Panc1 (cell line): ENCODE results near the gene KRTAP5-3. TPM values are rescaled to one million over a fixed set of nuclear protein-coding genes. Genes with fewer than 3 reads are reported as not detected.

Experiments
- ATAC-seq: fragments of 200-7000 bp; cut with Tn5 transposase; 2 replicates; pipeline ENCODE4 v1.9.1; 2020; ENCODE audit warnings: mild to moderate bottlenecking, moderate library complexity
- BruUV-seq: library from RNA; stranded (reverse); fragments of 400-500 nt; replicated peaks from 2 replicates; lab custom pipeline; 2021; lab: Mats Ljungman, UMichigan
- CTCF ChIA-PET: fragments of 300-600 bp; sonication (Branson Sonifier 250); formaldehyde crosslinking; loops from one replicate; lab custom pipeline; 2022; ENCODE audit warnings: antibody characterized with exemption; lab: Charles Lee
- POLR2A ChIA-PET: fragments of 300-600 bp; sonication (Branson Sonifier 250); formaldehyde crosslinking; loops from one replicate; lab custom pipeline; 2022; ENCODE audit warnings: antibody characterized with exemption; lab: Charles Lee
- DNase-seq: peaks from one replicate; pipeline ENCODE4 v3.0.0-alpha.2; 2010; ENCODE audit warnings: low read depth, low spot score
- H3K27ac ChIP-seq: 2 replicates; pipeline ENCODE4 v1.5.1; 2011; ENCODE audit warnings: mild to moderate bottlenecking, low read length, inconsistent platforms
- H3K27me3 ChIP-seq: fragments of 200-500 bp; sonication (Bioruptor generic); 2 replicates; pipeline ENCODE4 v1.6.0; 2014; ENCODE audit warnings: low read length, inconsistent platforms; ENCODE audit not compliant: control insufficient read depth, insufficient read depth
- H3K36me3 ChIP-seq: fragments of 200-500 bp; sonication (Bioruptor generic); 2 replicates; pipeline ENCODE4 v1.5.1; 2014; ENCODE audit warnings: inconsistent platforms, mild to moderate bottlenecking, low read length, moderate library complexity; ENCODE audit not compliant: control insufficient read depth, insufficient read depth
- H3K4me1 ChIP-seq: 2 replicates; pipeline ENCODE4 v1.5.1; 2011; ENCODE audit warnings: inconsistent platforms, mild to moderate bottlenecking, low read length, moderate library complexity; ENCODE audit not compliant: control insufficient read depth, insufficient read depth
- H3K4me3 ChIP-seq, 2 experiments: 2 replicates each; pipeline ENCODE4 v1.5.1; 2011 to 2012; ENCODE audit warnings: low read depth in 2 of 2, low read length in 2 of 2, mild to moderate bottlenecking in 2 of 2, inconsistent platforms in 1 of 2, moderate library complexity in 1 of 2
- H3K9me3 ChIP-seq: fragments of 200-500 bp; sonication (Bioruptor generic); 2 replicates; pipeline ENCODE4 v1.5.1; 2014; ENCODE audit warnings: low read depth, mild to moderate bottlenecking, inconsistent platforms, low read length, moderate library complexity; ENCODE audit not compliant: control insufficient read depth, insufficient read depth
- POLR2AphosphoS5 ChIP-seq: IDR thresholded peaks from 2 replicates; pipeline ENCODE4 v1.6.1; 2012; ENCODE audit warnings: mild to moderate bottlenecking, low read depth, low read length, moderate library complexity
- SIN3A ChIP-seq: IDR thresholded peaks from 2 replicates; pipeline ENCODE4 v1.6.1; 2012; ENCODE audit warnings: low read depth, mild to moderate bottlenecking, low read length, moderate library complexity, borderline replicate concordance; ENCODE audit not compliant: insufficient read depth
- TCF7L2 ChIP-seq: IDR thresholded peaks from 2 replicates; pipeline ENCODE4 v1.6.1; 2011; ENCODE audit warnings: mild to moderate bottlenecking, low read depth, low read length, inconsistent platforms
- in situ Hi-C: cut with HindIII; loops from 2 replicates; pipeline ENCODE4 v1.10.0; 2016; ENCODE audit warnings: low sequenced_read_pairs, low pct_unique_long_range_greater_than_20kb
- intact Hi-C: fragments of 100-400 bp; cut with micrococcal nuclease; formaldehyde crosslinking; loops from one replicate; pipeline ENCODE4 v1.10.0; 2022; ENCODE audit not compliant: unreplicated experiment
- total RNA-seq: library from RNA; stranded (reverse); gene quantifications from one replicate; pipeline ENCODE4 v1.2.1, GENCODE V29; 2021; ENCODE audit not compliant: unreplicated experiment
- TF ChIP-seq, protein P1 (sequence below): fragments of 450-650 bp; IDR thresholded peaks from 2 replicates; pipeline ENCODE4 v1.5.1; 2017; ENCODE audit warnings: mild to moderate bottlenecking
- TF ChIP-seq, protein P2 (sequence below), 2 experiments: IDR thresholded peaks; 2 replicates each; pipeline ENCODE4 v1.6.1; 2011 to 2012; ENCODE audit warnings: low read depth in 2 of 2, control low read depth in 1 of 2, low read length in 1 of 2, mild to moderate bottlenecking in 1 of 2, moderate library complexity in 1 of 2; ENCODE audit not compliant: insufficient read depth in 1 of 2

The KRTAP5-3 gene
- total RNA-seq, 1 experiment from 2014 or later = not detected

DNA sequence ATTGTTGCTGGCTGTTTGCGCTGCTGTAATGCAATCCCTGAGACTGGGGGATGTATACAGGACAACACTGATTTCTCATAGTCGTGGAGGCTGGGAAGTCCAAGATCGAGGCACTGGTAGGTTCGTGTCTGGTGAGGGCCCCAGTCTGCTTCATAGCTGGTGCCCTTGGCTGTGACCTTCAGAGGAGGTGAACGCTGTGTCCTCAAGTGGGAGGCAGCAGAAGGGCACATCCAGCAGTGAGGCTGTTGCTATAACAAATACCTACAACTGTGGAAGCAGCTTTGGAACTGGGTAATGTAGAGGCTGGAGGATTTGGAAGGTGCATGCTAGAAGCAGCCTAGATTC lies 42.6 kb upstream of the KRTAP5-3 start:
- intact Hi-C loops (loop anchor here (5.0 kb wide), 3 partner anchors 41 to 501 kb away; no protein-coding TSS in a partner anchor), in situ Hi-C loops (no loop called here)
- H3K4me1 ChIP-seq = 0 out of 2 replicates have a peak, but pooled peaks cover 2% of the 10 kb centered on the region
- BruUV-seq = no TSS peak
- ChIA-PET CTCF (interaction anchor here (0.5 to 1.5 kb wide), 3 partner anchors 10 to 290 kb away, joined by 3 to 5 read pairs (median 4); no protein-coding TSS in a partner anchor), POLR2A (interaction anchor here (0.6 kb wide), 1 partner anchor 105 kb away, joined by 3 read pairs; no protein-coding TSS in a partner anchor)
- H3K27me3 ChIP-seq = no peaks in the 10 kb centered on the region
- DNase-seq (no peak), ATAC-seq (no peak)
- no peaks in the 10 kb centered on the region for H3K36me3 ChIP-seq
- H3K9me3 ChIP-seq = no peaks in the 10 kb centered on the region
- H3K27ac ChIP-seq = no peak overlapping the region
- H3K4me3 ChIP-seq = no peak overlapping the region
- TF ChIP-seq TCF7L2 (no peak), SIN3A (no peak), POLR2AphosphoS5 (no peak)
- TF ChIP-seq, protein P1, sequence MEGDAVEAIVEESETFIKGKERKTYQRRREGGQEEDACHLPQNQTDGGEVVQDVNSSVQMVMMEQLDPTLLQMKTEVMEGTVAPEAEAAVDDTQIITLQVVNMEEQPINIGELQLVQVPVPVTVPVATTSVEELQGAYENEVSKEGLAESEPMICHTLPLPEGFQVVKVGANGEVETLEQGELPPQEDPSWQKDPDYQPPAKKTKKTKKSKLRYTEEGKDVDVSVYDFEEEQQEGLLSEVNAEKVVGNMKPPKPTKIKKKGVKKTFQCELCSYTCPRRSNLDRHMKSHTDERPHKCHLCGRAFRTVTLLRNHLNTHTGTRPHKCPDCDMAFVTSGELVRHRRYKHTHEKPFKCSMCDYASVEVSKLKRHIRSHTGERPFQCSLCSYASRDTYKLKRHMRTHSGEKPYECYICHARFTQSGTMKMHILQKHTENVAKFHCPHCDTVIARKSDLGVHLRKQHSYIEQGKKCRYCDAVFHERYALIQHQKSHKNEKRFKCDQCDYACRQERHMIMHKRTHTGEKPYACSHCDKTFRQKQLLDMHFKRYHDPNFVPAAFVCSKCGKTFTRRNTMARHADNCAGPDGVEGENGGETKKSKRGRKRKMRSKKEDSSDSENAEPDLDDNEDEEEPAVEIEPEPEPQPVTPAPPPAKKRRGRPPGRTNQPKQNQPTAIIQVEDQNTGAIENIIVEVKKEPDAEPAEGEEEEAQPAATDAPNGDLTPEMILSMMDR = no peak
- TF ChIP-seq, protein P2, sequence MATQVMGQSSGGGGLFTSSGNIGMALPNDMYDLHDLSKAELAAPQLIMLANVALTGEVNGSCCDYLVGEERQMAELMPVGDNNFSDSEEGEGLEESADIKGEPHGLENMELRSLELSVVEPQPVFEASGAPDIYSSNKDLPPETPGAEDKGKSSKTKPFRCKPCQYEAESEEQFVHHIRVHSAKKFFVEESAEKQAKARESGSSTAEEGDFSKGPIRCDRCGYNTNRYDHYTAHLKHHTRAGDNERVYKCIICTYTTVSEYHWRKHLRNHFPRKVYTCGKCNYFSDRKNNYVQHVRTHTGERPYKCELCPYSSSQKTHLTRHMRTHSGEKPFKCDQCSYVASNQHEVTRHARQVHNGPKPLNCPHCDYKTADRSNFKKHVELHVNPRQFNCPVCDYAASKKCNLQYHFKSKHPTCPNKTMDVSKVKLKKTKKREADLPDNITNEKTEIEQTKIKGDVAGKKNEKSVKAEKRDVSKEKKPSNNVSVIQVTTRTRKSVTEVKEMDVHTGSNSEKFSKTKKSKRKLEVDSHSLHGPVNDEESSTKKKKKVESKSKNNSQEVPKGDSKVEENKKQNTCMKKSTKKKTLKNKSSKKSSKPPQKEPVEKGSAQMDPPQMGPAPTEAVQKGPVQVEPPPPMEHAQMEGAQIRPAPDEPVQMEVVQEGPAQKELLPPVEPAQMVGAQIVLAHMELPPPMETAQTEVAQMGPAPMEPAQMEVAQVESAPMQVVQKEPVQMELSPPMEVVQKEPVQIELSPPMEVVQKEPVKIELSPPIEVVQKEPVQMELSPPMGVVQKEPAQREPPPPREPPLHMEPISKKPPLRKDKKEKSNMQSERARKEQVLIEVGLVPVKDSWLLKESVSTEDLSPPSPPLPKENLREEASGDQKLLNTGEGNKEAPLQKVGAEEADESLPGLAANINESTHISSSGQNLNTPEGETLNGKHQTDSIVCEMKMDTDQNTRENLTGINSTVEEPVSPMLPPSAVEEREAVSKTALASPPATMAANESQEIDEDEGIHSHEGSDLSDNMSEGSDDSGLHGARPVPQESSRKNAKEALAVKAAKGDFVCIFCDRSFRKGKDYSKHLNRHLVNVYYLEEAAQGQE (IDR thresholded peaks at IDR 0.05; ENCODE audit: insufficient read depth in 1 of 2, low read depth in 2 of 2, low read length in 1 of 2) = no peak

DNA sequence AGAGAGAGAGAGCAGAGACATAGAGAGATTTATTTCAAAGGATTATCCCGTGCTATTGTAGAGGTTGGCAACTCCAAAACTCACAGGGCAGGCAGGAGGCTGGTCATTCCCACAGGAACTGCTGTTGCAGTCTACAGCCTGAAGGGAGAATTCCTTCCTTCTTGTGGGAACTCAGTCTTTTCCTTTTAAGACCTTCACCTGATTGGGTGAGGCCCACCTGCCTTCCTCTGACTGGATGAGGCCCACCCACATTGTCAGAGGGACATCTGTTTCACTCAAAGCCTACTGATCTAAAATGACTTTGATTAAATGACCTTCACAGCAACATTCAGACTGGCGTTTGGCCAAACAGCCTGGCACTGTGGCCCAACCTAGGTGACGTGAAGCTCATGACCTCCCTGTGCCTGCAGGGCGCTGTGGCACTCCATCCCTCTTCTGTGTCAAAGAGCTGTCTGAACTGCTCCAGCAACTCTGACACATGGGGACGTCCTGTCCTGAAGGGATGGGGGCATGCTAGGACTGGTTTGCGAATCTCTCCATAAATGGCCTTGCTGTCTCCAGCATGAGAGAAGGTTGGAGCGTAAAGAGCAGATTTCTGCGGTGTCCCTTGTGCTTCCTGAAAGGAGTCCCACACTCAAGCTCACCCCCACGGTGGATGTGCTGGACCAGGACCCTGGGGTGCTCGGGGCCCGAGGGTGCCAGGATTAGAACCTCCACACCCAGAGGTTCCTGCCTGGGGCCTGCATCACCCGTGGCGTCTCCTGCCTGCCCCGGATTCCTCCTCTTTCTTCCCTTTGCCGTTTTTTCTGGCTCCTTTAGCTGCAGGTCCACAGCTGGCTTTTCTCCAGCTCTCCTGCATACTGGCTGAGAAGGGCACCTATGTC lies 42.0 kb upstream of the KRTAP5-3 start:
- ATAC-seq (no peak), DNase-seq (no peak)
- no peaks in the 10 kb centered on the region for H3K27me3 ChIP-seq
- no peaks in the 10 kb centered on the region for H3K36me3 ChIP-seq
- ChIA-PET CTCF (interaction anchor here (0.6 to 1.5 kb wide), 2 partner anchors 9 to 55 kb away, joined by 3 to 5 read pairs; no protein-coding TSS in a partner anchor), POLR2A (interaction anchor here (0.6 kb wide), 1 partner anchor 105 kb away, joined by 3 read pairs; no protein-coding TSS in a partner anchor)
- H3K9me3 ChIP-seq = no peaks in the 10 kb centered on the region
- no peak overlapping the region for H3K4me3 ChIP-seq
- H3K27ac ChIP-seq = no peak overlapping the region
- H3K4me1 ChIP-seq = 0 out of 2 replicates have a peak, but pooled peaks cover 2% of the 10 kb centered on the region
- no TSS peak for BruUV-seq
- intact Hi-C loops = loop anchor here (5.0 kb wide), 3 partner anchors 42 to 502 kb away; no protein-coding TSS in a partner anchor
- TF ChIP-seq SIN3A (no peak), TCF7L2 (no peak), POLR2AphosphoS5 (no peak)
- TF ChIP-seq, protein P2 (IDR thresholded peaks at IDR 0.05; ENCODE audit: insufficient read depth in 1 of 2, low read depth in 2 of 2, low read length in 1 of 2) = no peak
- TF ChIP-seq, protein P1 = no peak
- in situ Hi-C loops = no loop called here
